GM18511 (cell line): ENCODE results near the gene RNF4.
A peak's percentile ranks its signal among the peaks of the same experiment; 100 is the strongest.
"Not testable (repeated sequence)": the region's sequence is repeated elsewhere in the genome, so short reads cannot be mapped to it uniquely, and the experiment has no call there.

Experiments used
- ATAC-seq: cut with Tn5 transposase; IDR thresholded peaks from one replicate; pipeline ENCODE4 v1.9.1; 2021; ENCODE audit warnings: mild to moderate bottlenecking, moderate library complexity; ENCODE audit not compliant: unreplicated experiment

The RNF4 gene, protein sequence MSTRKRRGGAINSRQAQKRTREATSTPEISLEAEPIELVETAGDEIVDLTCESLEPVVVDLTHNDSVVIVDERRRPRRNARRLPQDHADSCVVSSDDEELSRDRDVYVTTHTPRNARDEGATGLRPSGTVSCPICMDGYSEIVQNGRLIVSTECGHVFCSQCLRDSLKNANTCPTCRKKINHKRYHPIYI

DNA sequence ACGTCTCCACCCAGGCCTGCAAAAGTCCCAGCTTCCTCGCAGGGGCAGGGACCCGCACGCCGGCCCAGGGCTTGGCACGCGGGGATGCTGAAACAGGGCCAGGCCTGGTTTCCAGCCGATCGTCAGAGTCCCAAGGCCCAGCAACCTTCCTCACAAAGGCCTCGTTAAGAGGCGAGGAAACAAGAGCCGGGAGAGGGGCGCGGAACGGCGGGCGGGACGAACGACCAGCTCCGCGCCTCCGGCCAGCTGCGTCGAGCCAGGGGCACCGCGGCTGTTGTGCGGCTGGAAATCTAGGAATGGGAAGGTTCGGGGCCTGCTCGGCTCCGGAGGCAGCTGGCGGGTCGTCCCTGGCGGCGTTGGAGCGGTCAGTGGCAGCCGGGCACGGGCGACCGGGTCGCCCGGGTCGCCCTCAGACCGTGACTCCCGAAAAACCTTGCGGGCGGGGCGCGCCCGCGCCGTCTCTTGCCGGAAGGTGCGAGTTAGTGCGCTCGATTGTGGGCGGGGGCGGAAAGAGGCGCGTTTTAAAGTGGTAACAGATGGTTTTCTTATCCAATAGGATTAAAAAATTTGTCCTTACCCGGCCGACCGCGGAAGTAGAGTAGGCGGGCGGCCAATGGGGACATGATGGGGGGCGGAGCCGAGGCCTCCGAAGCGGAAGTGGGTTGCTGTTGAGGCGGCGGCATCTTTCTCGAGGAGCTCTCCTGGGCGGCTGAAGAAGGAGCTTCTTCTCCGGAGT lies at the start of gene RNF4:
RNF4 (plus strand) TSS at position 651 of the 736 bp plus-strand sequence. CDS start 21,388 bp downstream, outside the sequence.
- ATAC-seq = peak; percentile 82

DNA sequence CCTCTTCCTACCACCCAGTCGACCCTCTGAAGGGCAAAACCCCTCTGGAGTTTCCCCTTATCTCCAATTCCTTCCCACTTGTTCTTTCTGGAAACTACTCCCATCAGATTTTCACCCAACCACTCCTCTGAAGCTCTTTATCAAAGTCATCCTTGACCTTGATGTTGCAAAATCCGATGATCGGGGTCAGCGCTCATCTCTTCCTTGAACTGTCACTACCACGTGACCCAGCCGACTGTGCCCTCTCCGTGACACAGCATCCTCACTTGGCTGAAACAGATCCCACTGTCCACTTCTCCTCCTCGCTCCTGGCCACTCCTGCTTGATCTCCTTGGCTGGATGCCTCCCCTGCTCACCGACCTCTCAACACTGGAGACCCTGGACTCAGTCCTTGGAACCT lies 49.1 kb upstream of the RNF4 start:
- no peak for ATAC-seq

DNA sequence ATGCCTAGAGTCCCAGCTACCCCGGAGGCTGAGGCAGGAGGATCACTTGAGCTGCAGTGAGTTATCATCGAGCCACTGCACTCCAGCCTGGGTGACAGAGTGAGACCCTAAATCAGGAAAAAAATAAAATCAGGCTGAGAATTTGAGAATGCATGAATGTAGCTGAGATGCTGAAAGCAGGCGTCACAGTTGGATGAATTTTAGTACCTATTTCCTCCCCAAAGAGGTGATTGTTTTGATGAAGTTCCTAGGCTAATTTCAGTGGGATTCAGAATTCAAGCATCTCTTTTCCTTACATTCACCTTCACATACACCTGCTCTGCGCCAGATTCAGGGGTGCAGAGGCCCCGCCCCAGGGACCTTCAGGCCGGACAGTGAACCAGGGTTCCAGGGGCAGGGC lies 47.0 kb upstream of the RNF4 start:
- ATAC-seq = no peak

DNA sequence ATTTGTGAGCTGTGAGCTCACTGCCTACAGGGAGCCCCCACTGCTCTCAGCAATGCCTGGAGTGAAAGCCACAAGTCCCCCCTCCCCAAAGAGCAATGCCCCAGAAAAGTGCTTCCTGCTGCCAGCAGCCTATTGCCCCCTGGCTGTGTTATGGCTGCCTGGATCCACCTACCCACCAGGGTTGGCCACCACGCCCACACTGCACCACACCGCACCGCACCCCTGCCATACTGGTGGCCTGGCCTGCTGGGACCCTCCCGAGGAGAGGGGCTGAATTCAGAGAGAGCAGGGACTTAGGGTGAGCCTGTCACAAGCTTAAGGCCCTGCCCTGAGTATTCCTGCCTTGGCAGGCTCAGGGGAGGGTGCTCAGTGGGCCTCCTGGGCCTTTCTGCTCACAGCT lies 45.8 kb upstream of the RNF4 start:
- ATAC-seq = no peak

DNA sequence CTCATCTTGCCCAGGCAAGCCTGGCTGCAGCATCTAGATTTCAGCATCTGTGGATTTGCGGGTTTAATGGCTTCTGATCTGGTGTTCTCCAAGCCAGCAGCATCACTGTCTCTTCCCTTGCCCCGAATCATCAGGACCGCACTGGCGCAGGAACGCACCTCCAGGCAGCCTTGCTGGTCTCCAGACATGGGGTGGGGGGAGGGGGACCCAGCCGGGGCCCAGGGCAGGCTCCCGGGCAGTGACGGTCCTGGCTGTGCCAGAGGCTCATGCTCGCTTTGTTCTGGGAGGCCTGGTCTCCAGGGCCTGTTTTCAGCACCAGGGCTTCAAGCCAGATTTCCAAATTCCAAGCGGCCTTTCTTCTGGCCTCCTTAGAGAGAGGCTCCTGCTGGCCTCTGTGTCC lies 45.2 kb upstream of the RNF4 start:
- ATAC-seq = no peak

DNA sequence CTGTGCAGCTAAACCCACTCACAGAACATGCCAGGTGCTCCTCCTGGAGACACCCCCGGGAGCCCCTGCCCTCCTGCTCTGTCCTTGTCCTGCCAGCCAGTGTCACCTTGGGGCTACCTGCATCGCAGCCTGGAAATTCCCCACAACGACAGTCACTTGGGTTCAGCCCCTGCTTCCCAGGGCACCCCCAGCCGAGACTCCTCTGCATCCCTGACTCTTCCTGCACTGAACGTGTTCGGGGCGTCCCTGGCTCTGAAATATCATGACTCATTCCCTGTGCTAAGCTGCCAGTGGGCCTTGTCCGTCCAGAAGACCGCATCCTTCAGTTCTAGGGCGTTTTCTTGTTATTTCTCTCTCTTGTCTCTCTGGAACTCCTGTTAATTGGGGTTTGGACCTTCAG lies 44.3 kb upstream of the RNF4 start:
- ATAC-seq = no peak

DNA sequence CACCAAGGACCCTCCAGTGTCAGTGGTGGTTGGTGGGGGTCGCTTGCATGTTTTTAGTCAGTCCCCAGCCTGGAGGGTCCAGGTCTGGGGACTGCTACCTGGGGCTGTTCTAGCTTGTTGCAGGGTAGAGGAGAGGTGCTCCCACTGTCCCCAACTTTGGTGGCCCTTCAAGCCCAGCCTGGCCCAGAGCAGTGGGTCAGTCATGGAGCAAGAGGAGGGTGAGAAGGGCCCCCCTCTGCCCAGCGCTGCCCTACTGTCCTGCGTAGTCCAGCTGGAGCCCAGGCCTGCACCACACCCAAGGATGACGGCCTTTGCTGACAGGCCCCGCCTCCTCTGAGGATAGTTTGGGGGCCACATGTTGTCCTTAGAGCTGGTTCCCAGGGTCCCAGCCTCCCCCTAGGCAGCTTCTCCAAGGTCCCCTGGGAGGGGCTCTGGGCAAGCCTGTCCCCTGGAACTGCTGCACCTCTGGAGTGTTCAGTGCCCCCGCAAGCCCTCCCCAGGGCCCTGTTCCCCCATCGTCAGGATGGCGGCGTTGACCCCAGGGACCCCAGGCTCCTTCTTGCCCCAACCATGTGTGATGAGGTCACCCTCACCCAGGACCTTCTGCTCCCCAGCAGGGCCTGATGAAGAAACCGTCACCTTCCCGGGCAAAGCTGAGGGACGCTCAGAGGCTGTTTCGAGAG lies 43.4 kb upstream of the RNF4 start:
- ATAC-seq = no peak

DNA sequence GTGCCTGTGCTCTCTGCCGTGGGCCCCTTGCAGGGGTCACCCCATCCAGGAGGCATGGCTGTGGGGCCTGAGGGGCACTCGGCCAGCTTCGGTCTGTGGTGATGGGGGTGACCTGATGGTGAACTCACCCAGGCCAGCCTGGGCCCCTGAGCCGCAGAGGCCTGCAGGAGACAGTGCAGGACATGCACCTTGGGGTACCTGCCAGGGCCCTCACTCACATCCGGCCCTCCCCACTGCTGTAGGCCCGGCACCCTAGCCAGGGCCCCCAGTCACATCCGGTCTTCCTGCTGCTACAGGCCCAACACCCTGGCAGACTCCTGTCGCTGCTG lies 42.9 kb upstream of the RNF4 start:
- ATAC-seq = no peak

DNA sequence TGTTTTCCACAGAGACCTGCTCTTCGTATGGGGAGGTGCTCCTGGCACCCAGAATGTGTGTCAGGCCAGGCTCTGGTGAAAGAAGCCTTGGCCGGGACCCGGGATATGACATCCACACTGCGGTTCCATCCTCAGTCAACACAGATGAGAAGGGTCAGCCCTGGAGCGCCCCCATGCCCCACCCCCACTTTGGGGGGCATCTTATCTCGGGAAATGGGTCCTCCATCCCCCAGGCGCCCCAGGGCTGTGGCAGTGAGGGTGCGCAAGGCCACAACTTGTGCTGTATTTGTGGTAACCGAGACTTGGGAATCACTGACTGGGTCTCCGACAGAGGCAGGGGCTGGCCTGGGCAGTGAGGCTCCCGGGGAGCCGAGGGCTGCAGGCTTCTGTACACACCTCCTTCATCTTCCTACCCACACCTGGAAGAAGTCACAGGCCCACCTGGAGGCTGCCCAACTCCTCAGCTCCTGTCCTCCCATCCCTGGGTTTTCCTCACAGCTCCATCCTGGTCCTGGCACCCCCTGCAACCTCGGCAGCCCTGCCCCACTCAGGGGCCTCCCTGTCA lies 42.1 kb upstream of the RNF4 start:
- no peak for ATAC-seq

DNA sequence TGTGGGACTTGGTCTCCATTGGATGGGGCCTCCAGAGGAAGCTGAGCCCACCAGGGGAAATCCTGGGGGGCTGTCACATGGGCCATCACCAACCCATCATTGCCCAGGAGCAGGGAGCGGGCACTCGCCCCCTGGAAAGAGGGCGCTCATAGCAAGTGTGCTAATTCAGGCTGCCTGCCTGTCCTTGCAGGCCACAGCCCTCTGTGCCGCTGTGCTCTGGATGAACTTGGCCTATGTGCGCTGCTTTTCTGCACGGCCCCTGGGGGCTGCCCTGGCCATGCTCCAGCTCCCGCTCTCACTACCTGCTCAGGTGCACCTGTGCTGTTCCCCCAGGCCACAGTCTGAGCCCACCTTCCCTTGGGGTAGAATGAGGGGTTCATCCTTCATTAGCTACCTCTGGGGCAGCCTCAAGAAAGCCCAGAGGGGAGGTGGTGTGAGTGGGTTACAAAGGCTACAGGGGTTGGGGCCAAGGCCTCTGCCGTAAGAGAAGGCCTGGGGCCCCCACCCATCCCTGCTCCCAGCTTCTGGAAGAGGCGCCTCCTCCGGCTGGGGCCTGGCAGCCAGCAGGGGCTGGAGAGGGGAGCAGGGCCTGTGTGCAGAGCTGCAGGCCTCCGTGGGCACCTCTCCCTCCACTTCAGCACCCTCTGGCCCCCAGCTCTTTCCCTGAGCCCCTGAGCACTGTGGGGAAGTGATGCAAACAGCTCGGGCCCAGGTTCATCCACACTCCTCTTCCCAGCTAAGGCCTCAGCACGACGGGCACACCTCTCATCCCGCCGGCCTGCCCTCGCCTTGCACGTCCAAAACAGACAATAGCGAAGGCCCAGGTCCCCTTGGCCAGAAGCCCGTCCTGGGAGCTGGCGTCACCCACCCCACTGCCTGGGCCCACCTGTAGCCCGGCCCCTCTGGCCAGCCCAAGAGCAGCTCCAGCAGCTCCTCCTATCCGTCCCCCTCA lies 41.2 kb upstream of the RNF4 start:
- no peak for ATAC-seq

DNA sequence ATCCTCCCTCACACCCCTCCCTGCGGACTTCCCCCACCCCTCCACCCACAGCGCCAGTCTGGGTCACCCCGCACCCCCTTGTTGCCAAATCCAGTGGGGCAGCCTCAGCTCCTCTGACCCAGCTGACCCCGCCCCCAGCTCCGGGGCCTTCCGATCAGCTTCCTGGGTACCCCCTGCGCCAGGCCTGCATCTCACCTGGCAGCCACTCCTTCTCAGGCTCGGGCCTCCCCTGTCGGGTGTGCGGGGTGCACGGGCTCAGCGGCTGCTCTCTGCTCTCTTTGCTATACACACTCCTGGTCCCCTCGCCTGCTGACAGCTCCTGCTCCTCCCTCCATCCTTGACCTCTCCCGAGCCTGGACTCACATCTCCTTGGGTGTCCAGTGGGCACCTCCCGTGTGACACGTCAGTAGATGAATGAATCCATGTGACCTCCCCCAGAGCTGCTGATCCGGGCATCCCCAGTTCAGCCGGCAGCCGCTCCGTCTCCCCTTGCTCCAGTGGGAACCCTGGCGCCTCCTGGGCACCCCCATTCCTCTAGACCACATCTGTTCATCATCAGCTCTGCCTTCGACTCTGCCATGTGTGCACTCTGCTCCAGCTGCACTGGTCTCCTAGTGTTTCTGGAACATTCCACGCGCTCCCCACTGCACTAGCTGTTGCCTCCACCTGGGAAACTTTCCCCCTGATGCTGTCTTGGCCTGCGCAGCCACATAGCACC lies 40.3 kb upstream of the RNF4 start:
- no peak for ATAC-seq

DNA sequence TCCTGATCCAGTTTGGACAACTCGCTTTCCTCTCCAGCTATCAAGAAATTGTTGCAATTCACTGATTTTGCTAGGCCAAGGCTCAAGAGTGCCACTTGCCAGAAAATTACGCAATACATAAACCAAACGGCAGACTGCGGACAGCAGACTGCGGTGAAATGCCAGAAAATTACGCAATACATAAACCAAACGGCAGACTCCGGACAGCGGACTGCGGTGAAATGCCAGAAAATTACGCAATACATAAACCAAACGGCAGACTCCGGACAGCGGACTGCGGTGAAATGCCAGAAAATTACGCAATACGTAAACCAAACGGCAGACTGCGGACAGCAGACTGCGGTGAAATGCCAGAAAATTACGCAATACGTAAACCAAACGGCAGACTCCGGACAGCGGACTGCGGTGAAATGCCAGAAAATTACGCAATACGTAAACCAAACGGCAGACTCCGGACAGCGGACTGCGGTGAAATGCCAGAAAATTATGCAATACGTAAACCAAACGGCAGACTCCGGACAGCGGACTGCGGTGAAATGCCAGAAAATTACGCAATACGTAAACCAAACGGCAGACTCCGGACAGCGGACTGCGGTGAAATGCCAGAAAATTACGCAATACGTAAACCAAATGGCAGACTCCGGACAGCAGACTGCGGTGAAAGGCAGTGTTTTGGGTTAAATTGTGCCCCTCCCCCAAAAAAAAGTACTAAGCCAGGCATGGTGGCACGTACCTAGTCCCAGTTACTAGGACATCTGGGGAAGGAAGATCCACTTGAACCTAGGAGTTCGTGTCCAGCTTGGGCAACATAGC lies 38.8 kb upstream of the RNF4 start:
- ATAC-seq = not testable (repeated sequence)

DNA sequence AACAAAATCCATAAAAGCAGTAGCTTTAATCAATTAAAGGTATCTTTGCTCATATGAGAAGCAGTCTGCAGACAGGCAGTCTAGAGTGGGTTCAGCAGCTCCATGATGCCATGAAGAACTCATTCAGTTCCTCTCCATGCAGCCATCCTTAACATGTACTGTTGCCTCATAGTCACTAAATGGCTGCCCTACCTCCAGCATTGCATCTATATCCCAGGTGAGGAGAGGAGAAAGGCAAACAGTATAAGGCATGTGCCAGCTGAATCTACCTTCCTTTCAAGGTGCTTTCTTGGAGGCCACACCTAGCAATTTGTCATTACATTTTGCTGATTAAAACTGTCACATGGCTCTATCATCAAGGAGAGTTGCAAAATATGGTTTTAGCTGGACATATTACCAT lies 36.9 kb upstream of the RNF4 start:
- ATAC-seq = no peak

DNA sequence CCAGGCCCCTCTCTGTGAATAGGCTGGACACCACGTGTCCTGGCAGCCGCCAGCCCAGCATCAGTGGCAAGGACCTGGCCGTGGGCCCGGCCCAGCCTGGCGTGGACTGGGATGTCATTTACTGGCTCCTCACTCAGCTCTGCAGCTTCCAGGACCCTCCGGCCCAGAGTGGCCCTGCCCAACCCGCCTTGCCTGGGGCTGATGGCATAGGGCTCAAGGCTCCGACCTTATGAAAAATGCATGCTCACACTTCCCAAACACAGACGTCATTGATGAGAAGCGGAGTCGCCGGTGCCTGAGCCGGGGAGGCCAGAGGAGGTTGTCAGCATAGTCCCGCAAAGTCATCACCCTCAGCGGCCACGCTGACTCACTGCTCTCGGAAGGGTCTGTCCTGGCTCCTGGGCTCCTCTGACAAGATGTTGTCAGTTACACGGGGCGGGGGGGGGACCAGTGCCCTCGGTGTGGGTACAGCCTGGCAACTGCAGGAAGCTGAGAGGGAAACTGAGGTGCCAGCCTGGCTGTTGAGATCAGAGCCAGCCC lies 35.8 kb upstream of the RNF4 start:
- ATAC-seq = no peak

DNA sequence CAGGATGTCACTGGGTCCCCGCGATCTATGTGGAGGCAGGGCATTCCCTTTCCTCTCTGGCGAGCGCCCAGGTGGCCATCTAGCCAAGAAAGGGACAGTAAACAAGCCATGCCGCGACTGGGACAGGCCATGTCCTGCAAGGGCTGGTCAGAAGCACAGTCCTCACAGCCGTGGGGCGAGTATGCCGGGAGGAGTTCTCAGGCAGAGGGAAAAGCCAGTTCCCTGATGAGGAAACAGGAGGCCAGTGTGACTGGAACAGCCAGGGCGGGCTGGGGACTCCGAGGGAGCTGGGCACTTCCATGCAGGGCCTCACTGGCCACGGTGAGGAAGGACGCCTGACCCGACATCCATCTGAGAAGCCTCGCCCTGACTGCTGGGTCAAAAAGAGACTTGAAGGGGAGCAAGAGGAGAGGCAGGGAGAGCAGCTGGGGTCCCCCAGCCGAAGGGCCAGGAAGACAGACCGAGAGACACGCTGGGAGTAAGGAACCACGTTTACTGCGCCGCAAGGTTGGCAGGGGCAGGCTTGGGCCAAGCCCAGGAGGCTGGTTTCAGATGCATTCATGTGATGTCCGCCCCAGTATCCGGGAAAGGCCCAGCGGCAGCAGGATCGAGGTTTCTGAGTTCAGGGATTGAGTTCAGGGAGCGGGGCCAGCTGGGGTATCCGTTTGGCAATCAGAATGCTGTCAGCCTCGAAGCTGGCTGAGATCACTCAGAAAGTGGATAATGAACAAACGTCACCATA lies 35.1 kb upstream of the RNF4 start:
- ATAC-seq = no peak

DNA sequence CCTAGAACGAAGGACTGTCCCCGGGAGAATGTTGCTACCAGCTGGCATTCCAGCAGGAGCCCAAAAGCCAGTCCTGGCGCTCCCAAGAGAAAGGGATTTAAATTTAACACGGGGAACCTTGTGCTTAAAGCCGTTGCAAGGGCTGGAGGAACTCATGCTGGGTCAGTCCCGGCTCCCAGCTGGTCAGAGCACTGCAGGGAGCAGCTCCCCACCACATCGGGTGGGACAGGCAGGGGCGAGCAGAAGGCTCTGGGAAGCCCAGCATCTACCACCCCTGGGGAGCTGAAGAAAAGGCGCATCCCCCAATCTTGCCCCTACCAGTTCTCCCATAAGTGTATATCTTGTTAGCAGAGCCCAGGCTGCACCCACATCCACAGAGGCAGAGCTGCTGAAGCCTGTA lies 34.5 kb upstream of the RNF4 start:
- ATAC-seq = no peak

DNA sequence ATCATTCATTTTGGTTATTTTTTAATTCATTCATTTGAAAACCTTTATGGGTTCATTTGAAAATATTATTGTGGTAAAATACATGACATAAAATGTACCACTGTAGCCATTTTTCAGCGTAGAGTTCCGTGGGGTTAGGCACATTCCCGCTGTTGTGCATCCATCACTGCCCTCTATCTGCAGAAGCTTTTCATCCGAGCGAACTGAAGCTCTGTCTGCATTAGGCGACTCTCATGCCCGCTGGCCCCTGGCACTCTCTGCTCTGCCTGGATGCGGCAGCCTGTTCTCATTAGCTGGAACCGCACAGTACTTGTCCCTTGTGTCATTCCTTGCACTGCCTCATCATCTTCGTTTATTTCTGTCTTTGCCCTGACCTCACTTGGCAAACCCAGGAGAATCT lies 32.6 kb upstream of the RNF4 start:
- ATAC-seq = no peak

DNA sequence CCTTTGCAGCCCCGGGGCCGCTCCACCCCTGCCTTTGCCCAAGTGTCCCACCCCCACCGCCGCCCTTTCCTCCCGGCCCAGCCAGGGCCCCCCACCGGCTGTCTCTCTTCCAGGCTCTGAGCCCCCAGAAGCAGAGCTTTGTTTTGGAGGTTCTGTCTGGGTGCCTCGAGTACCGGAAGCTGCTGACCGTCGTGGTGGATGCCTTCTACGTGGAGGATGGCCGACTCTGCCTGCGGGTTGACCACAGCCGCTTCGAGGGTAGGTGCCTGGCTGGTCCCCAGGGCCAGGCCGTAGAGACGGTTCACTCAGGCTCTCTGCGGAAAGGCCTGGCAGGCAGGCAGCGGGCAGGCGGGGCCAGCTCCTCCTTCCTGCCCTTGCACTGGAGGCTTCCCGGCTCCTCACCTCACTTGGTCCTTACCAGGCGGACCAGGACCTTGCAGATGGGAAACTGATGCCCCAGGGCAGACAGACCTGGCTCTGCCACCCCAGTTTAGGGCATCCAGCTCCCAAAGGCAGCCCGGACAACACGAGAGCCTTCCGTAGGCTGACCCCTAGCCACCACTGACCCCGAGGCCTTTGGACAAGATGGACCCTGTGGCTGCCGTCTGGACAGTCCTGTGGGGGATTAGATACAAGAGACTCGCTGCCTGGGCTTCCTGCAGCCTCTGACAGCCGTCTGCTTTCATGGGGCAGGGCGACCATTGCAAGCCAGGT lies 32.0 kb upstream of the RNF4 start:
- ATAC-seq = no peak
